AG10803 (cell line): ENCODE data around the gene MED12L.

Source experiments
- DNase-seq: peaks from one replicate; pipeline ENCODE4 v3.0.0; 2010; ENCODE audit warnings: low read depth
- H3K4me3 ChIP-seq: 2 replicates; pipeline ENCODE4 v1.5.1; 2011; ENCODE audit warnings: mild to moderate bottlenecking, low read length, control low read depth
- TF ChIP-seq, protein P1 (sequence below): conservative IDR thresholded peaks from 2 replicates; pipeline ENCODE4 v1.5.1; 2011; ENCODE audit warnings: mild to moderate bottlenecking, low read length, control low read depth, inconsistent platforms

MED12L gene

GRCh38 chr3:151436675-151437446 lies 351.4 kb downstream of the MED12L start:
- TF ChIP-seq, protein P1, sequence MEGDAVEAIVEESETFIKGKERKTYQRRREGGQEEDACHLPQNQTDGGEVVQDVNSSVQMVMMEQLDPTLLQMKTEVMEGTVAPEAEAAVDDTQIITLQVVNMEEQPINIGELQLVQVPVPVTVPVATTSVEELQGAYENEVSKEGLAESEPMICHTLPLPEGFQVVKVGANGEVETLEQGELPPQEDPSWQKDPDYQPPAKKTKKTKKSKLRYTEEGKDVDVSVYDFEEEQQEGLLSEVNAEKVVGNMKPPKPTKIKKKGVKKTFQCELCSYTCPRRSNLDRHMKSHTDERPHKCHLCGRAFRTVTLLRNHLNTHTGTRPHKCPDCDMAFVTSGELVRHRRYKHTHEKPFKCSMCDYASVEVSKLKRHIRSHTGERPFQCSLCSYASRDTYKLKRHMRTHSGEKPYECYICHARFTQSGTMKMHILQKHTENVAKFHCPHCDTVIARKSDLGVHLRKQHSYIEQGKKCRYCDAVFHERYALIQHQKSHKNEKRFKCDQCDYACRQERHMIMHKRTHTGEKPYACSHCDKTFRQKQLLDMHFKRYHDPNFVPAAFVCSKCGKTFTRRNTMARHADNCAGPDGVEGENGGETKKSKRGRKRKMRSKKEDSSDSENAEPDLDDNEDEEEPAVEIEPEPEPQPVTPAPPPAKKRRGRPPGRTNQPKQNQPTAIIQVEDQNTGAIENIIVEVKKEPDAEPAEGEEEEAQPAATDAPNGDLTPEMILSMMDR: no peak
- no peak overlapping the region for H3K4me3 ChIP-seq
- DNase-seq: no peak

- no peak for DNase-seq
- H3K4me3 ChIP-seq: no peak overlapping the region
- TF ChIP-seq, protein P1: no peak
These were observed 352.4 kb downstream of the MED12L start for GRCh38 chr3:151437906-151438305.

DNA sequence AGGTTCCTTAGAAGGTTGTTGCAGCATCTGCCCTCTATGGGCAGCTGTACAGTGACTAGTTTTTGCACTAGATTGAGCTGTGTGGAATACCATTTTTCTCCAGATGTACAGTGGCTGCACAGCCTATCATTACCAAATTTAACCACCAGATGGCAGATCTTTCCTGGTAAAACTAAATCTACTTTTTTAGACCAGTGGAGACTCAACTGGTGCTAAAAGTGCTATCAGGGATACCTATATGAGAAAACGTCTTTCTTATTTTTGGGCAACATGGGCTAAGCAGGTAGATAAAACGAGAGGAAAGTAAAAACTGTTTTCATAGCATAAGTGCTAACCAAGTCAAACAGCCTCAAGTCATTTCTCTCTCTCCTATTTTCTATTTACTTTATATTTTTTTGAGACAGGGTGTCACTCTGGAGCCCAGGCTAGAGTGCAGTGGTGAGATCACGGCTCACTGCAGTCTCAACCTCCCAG lies 354.2 kb downstream of the MED12L start:
- H3K4me3 ChIP-seq: no peak overlapping the region
- TF ChIP-seq, protein P1: peak; percentile 83

DNA sequence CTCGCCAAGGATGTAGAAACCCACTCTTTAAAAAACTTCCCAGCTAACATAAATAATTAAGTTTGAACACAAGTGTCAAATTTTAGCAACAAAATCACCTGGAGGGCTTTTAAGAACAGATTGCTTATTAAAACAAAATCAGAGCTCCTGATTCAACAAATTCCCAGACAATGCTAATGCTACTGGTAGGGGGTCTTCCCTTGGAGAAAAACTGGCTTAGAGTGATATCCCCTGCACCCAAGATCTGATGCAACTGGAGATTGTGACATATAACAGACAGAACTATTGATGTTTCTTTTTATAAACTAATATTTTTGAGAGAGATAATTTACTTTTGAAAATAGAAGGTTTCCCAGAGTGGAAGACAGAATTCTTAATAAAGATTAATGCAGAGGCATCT lies 355.5 kb downstream of the MED12L start:
- TF ChIP-seq, protein P1: no peak

More for the DNA sequence above, 354.2 kb downstream of the MED12L start:
- DNase-seq: peak; percentile 80

GRCh38 chr3:151443583-151443982 lies 358.1 kb downstream of the MED12L start:
- TF ChIP-seq, protein P1: no peak
- no peak for DNase-seq
- no peak overlapping the region for H3K4me3 ChIP-seq

More for the DNA sequence above, 355.5 kb downstream of the MED12L start:
- H3K4me3 ChIP-seq: no peak overlapping the region
- DNase-seq: no peak

GRCh38 chr3:151445273-151446001 lies 360.0 kb downstream of the MED12L start:
- TF ChIP-seq, protein P1: no peak
- no peak overlapping the region for H3K4me3 ChIP-seq
- DNase-seq: peak; percentile 98

- DNase-seq: no peak
- TF ChIP-seq, protein P1: no peak
- H3K4me3 ChIP-seq: no peak overlapping the region
These were observed 360.5 kb downstream of the MED12L start for GRCh38 chr3:151446002-151446340.
